NCI-H510A (cell line): ENCODE results near the gene SLC49A4.

Source experiments
- DNase-seq: peaks from one replicate; lab custom pipeline; 2025; lab: John Stamatoyannopoulos, UW

The SLC49A4 gene

DNA sequence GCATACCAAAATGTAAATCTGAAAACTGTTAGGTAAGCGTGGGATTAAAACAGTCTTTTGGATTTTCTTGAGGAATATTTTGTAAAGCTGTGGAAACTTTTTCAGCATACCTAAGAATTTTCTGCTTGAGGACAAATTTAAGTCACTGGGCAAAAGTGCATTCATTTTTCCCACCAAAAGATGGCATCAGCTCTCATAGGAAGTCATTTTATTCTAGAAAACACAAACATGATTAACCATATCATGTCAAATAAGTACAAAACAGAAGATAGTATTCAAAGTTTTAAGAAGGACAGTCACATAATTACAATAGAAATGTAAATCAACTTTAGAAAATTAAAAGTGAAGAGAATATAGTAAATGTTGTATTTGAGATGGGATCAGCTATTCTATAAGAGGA is 63.5 kb downstream of the SLC49A4 start:
- no peak for DNase-seq

DNA sequence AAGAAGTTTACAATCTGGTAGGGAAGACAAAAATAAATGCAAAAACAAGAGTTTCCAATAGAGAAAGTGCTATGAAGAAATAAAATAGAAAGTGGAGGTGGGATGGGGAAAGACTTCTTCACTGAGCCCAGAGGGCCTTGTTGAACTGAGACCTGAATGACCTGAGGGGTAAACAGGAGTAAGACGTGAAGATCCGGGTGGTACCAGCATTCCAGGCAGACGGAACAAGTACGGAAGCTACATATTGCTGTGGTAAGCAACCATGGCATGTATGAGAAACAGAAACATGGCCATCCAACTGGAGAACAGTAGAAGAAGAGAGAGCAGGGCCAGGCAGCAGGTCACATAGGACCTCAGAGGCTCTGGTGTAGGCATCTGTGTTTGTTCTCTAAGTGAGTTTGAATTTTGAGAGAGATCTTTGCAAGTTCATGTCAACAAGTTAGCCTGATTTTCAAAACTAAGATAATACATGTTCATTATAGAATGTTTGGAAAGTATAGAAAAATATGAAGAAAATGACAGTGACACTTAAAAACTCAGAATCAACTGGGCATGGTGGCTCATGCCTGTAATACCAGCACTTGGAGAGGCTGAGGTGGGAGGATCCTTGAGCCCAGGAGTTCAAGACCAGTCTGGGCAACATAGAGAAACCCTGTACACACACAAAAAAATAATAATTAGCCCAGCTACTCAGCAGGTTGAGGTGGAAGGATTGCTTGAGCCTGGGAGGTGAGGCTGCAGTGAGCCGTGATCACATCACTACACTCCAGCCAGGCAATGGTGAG is 64.3 kb downstream of the SLC49A4 start:
- DNase-seq, result no peak

DNA sequence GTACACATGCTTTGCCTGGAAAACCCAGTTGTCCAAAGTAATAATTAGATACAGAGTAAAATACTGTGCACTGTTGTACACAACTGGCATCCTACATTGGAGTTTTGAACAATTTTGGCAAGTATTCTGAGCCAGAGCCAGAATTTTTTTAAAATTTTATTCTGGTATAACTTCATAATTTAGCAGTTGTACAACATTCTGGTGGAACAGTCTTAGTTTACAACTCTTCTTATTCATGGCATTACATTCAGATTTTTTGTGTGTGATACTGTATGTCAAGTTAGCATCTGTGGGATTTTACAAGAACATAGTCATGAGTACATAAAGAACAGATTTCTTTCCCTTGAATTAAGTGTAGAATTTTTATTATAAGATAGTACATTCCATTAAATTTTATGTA is 67.5 kb downstream of the SLC49A4 start:
- DNase-seq, result no peak

DNA sequence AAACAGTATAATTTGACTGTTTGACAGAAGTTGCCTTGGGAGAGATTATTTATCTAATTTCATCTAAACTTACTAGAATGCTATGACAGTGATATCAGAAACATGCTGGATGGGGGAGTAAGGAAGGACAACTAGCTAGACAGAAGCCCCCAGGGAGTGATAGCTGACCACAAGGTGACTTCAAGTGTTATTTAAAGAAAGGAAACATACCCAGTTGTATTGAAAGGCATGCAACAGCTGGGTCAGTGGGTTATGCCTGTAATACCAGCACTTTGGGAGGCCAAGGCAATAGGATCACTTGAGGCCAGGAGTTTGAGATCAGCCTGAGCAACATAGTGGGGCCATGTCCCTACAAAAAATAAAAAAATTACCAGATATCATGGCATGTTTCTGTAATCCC is 69.6 kb downstream of the SLC49A4 start:
- no peak for DNase-seq

DNA sequence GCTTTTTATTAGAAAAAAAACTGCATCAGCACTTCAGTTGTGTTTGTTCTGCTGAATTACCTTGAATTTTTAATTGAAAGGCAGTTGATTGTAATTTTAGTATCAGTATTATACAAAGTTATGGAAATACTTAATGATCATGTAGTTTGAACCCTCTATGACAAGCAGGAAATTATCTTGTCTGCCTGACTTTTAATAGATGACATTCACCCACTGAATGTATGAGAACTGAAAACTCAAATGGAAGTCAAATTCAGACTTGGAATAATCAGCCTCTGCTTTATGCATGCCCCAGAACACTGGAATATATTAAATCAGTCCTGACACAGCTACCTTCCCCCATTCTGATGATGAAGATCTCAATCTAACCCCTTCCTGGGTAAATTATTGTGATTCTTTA is 73.5 kb downstream of the SLC49A4 start:
- DNase-seq, result no peak

DNA sequence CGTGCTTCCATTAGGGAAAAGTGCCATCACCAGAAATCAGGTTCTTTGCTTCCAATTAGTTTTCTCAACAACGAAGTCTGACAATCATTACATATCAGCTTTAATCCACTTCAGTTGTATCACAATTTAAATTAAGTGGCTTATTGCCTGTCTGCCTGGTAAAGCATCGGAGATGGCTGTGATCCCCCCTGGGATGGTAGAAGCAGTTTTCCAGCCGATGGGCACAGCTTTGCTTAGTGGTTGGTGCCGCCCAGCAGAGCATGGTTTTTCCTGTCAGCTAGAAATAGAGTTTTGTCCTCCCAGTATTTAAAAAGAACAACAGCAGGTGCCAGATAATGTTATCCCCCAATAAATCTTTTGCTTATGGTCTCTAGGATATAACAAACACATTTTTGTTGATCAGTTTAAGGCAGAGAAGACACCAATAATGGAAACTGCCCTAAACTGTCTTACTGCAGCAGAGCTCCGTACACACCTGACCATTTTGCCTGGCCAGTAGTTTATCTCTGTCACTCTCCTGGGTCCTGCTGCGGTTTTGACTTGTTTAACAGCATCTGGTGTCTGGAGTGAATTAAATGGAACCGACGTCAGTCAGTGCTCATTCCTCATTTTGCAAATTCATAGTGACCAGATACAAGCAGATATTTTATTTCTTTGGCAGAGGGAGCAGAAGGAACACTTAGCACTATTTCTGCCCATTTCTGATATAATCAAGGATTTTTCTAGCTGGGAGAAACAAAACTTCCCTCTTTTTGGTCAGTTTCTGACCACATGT is 79.1 kb downstream of the SLC49A4 start:
- DNase-seq, result no peak

DNA sequence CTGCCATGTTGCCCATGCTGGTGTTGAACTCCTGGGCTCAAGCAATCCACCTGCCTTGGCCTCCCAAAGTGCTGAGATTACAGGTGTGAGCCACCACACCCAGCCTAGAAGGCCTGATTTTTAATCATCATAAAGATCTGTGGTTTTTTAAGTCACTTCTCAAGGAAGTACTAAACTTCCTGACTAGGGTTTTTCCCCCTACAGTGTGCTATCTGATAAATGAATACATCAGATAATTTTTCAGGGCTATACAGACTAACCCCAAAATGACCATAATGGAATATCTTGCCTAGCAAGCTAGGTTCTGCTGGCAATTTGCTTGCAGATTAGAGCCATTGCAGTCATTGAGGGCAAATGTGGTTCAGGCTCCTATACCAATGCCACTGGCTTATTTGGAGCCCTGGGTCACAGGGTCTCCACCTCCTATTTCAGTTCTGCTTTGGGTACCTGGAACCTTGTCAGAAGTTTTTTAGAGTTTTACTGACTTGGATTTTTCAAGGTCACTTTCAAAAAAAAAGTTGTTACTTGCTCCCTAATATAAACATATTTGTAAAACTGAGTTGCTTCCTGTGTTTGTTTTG is 80.8 kb downstream of the SLC49A4 start:
- DNase-seq, result no peak

DNA sequence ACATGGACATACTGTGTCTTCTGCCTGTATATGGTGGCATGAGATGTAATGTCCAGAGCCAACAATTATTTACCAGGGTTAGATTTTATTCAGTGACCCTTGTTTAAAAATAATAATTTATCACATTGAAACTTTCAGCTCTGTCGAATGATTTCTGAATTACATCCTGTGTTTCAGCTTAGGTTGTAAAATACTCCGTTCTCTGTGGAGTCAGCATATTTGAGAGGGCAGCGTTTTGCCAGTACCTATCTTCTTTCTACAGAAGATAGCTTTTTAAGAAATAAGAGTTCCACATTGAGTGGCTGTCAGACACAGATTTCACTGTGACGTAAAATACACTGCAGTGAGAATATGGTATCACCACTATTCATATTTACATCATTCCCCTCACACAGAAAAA is 85.3 kb downstream of the SLC49A4 start:
- DNase-seq, result no peak

DNA sequence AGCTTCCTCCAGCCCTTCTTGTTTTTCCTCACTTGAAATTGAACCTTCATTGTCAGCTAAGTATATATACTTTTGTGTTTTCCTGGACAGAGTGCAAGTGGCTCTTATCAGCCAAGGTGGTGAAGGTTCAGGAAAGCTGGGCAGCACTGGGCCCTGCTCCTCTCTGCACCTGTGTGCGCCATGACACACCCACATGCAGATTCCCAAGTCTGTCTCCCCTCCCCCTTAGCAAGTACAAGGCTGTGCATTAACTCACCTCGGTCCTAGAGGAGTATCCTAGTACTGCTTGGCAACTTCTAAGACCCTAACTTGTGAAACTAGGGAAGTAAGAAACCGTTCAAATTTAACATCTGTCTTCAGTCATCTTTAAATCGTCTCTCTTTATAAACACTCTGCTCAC is 85.8 kb downstream of the SLC49A4 start:
- DNase-seq, result no peak

DNA sequence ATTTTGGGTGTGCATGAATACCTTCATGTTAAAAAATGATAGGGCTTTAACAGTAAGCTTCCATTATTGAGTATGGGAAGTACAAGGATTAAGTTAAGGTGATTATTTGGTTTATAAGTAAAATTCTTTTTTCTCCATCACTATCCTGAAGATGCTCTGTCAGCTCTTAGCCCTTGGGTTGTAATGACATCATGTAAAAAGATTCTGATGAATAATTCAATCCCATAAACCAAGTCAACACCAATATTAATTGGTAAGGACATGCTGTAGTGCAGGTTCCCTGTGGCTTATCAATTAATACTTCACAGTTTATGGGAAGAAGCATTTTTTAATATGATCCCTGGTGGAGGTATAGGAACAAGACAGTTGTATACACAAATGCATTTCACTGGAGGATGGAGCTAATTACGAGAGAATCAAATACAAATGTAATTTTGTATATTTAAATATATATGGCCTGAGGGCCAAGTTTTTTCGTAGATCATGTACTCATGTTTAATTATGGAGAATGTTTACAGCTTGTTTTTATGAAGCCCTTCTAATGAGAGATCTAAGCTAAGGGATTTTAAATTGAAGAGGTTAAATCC is 87.6 kb downstream of the SLC49A4 start:
- DNase-seq, result no peak

DNA sequence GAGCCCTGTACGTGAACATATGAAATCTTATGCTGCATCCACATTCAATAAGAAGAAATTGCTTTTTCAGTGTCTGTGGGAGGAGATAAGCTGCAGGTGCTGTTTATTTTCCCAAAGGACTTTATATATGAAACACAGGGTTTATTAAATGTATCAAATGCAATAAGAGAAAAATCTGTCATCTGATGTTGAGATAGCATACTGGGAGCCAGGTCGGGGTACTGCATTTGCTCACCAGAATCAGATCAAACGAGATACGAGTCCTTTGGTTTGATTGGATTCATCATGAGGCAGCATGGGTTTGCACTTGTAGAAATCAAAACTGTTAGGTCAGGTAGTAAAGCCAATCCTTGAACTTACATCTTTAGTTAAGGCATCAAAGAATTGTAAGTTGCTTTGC is 91.4 kb downstream of the SLC49A4 start:
- no peak for DNase-seq

DNA sequence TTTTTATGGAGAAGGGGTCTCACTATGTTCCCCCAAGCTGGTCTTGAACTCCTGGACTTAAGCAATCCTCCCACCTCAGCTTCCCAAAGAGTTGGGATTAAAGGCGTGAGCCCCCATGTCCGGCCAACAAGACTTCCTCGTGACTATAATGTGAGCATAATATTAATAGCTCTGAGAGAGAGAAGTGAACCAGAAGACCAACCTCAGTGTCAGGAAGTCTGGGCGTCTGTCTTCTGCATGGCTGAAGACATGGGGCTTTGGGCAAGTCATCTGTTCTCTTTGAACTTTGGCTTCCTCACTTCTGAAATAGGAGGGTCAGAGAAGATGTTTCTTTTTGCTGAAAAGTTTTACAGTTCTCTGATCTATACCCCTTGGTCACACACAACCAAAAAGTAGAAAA is 92.1 kb downstream of the SLC49A4 start:
- DNase-seq, result no peak

DNA sequence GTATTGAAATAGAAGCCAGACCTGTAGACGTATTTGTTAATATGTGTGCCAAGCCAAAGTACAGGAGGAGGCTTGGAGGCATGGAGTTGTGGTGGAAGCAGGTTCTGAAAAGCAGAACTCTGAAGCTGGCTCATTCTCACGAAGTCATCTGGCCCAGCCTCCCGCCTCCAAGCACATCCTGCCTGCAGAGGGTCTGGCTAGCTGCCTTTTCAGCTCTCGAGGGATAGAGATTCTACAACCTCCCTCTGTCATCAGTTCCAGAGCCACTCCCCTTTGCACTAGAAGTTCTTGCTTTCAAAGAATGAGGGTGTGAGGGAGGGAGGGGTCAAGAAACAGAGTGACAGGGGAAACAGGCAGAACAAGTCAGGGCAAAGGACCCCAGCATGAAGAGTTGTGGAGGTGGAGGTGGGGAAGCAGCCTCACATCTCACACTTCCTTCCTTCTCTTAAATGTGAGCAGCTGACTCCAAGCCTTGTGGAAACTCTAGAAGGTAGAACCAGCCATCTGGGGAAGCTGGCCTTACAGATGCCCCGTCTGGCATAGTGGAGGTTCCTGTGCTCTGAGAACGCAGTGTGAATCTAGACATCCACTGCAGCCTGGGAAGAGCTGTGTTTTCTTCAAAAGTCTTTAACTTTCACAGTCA is 95.3 kb downstream of the SLC49A4 start:
- DNase-seq, result no peak

DNA sequence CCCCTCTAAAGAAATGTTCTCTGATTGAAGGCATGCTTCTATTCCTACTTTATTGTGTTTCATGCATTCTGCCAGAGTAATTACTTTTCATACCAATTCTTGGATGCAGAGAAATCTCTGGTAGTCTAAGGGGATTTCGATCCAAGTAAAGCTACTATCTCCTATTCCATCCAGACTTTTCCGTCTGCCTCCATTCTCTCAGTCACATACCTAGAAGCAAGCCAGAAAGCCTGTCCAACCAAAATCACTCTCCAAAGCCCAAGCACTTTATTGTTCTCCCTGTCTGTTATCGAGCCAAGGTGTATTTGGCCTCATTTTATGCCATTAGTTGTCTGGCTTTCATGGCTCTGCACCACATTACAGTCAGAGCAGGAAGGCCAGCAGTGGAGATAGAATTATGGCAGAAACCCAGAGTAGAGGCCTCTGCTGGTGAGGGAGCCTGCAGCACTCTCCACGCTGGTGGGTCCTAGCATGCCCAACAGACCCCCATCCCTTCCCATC is 95.9 kb downstream of the SLC49A4 start:
- no peak for DNase-seq

DNA sequence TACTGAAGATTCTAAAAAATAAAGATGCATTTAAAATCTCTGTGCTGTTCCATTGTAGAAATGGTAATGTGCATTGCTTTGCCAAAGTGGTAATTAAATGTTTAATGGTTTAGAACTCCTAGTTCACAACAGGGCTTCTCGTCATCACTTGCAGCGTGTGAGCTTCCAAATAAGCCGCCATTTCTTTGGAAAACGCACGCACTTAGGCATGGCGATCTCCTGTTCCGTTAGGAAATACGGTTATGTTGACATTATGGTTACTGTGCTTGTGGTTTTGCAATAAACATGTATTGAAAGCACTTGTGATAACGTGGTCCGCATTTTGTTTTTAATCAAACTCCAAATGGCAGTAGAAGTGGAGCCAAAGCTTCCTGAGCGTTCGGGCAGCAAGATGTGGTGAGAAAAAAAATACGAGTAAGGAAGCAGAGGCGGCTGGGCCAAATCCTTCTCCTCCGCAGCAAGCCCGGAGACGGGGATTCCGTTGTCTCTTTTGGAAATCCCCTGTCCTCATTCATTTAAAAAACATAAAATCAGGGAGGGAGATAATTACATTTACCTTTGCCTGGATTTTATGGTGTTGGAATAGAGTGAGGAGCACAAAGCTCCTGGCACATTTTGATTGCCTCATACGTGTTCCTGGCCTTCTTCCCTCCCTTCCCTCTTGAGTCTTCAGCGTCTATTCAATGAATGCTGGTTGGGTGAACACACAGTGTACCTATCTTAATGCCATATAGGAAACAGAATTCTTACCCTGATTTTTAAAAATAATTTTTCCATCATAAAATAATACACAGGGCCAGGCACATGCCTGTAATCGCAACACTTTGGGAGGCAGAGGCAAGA is 97.5 kb downstream of the SLC49A4 start:
- DNase-seq, result no peak

DNA sequence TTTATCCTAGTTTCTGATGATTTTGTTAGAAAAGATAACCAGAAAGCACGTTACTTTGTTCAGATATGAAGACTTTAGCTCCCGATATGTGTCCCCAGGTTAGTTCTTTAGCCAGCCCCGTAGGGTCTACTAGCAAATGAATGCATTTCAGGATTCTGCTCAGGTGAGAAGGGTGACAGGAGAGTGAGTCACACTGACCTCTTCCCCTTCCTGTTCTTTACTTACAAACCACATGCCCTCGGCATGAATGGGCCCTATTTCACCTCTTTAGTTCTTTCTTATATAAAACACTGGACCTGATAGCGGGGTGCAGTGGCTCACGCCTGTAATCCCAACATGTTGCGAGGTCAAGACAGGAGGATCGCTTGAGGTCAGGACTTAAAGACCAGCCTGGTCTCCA is 98.4 kb downstream of the SLC49A4 start:
- no peak for DNase-seq

DNA sequence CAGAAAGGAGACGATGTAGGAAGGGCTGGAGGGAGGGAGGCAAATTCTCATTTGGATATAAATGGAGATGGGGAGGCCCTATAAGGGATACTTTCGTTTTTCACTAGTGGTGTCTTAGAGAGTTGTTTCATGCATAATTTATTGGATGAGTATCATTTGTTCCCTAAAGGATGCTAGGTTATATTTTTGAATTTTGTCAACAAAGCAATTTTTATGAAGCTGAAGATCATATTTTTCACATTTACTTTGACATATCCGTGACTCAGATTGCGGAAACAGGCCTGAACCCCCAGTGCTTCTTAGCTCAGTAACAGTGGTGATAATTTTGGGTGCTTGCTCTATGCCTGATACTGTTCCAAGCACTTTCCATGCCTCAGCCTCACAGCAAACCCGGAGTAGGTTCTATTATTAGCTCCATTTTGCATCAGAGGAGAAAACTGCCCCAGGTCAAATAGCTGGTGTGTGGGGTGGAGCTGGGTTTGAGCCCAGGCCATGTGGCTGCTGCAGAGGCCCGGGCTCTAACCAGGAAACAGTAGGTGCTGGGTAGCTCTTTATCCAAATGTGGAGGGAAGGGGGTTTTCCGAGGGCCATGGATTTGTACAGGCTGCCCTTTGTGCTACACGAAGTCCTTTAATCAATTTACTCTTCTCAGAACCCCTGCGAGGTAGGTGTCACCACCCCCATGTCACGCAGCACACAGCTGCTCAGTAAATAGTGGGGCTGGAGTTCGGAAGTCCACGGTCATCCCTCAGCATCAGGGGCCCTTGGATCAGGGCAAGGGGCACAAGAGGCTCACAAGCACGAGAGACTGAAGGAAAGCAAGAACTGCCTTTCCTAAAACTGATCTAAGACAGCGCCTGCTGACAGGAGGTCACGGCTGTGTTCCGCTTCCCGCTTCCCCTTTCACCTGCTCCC is 99.1 kb downstream of the SLC49A4 start:
- DNase-seq, result no peak

DNA sequence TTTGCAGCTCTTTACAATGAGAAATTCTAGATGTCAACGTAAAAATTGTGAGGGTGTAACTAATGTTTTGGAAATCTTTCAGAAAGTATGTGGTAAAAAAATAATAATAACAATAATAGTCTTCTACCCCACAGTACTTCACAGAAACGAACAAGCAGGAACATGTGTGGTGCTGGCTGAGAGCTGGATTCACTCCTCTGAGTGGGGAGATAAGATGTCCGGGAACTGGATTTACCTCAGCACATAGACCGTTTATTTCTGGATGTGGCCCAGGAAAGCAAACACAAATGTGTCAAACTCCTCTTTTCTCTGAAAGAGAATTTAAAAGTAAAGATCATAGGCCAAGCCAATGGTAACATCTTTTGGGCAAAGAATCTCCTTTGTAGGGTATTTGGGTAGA is 103.4 kb downstream of the SLC49A4 start:
- DNase-seq, result no peak

DNA sequence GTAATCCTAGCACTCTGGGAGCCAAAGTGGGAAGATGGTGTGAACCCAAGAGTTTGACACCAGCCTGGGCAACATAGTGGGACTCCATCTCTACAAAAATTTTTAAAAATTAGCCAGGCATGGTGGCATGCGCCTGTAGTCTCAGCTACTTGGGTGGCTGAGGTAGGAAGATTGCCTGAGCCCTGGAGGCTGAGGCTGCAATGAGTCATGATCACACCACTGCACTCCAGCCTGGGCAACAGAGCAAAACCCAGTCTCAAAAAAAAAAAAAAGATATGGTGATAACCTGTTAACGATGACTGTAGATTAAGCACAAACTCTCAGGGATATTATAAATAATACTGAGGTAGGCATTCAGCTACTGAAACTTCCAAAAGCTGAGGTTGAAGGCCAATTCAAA is 107.5 kb downstream of the SLC49A4 start:
- no peak for DNase-seq

DNA sequence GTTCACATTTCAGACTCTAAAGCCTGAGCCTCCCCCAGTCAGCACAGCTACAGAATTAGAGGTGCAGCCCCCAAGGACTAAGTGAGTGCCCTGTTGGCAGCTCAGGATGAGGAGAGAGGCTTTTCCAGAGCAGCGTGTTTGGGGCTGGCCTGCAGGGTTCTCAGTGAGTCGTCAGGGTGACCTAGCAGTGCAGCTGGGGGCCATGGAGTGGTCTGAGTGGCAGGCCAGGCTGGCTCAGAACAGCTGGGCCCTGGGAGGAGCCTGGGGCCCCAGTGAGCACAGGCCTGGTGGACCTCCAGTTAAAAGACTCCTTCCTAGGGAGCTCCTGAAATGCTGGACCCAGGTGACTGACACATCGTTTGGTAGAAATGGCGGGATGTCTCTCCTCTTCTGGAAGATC is 108.3 kb downstream of the SLC49A4 start:
- DNase-seq, result no peak
